ENCODE data around the gene ZNF155. TPM values are rescaled to one million over a fixed set of nuclear protein-coding genes. Genes with fewer than 3 reads are reported as not detected.

The ZNF155 gene
- total RNA-seq, 4 donors from 2014 or later = 2.0 to 7.1 (median 3.8) TPM

DNA sequence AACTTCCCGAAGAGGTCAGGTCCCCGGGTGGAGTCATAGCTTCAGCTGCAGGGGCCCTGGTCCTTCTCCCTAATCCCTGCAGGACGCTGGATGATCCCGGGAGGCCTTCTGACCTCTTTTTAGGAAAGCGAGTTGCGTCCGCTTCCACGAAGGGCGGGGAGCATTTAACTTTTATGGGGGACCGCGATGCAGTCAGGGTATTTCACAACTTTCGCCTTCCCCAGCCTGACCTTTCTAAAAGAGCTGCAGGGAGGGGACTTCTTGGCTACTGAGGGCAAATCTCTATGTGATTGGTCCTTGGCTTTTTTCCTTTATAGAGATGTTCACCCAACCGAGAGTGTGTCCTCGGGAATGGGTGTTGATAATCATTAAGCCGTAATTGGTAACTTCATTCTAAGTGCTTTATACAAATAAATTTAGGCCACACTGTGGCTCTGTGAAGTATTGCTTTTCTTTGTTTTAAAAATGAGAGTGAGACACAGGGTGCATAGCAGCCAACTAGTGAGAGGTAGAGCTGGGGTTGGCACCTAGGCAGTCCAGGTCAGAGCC, 19.5 kb downstream of the ZNF155 start:
- Histone ChIP-seq H3K9me3 (peaks cover 0 to 37% (median 11%) of the 10 kb centered on the region in 3 donors), H3K27ac (peak overlapping the region; percentile 80 to 84 (median 82)), H3K4me1 (peaks cover 0 to 20% (median 5%) of the 10 kb centered on the region in 3 donors), H3K27me3 (no peaks in the 10 kb centered on the region), H3K4me3 (peak overlapping the region; percentile 64 to 90 (median 83)), H3K36me3 (peaks cover 4 to 29% (median 9%) of the 10 kb centered on the region in 3 donors)
- DNase-seq = no peak
- WGBS, 2 donors = 2 to 3% methylated on average over 13 to 14 of the region's 15 CpGs
- intact Hi-C loops (cut with DNase I) = no loop called here
- TF ChIP-seq, protein P1, sequence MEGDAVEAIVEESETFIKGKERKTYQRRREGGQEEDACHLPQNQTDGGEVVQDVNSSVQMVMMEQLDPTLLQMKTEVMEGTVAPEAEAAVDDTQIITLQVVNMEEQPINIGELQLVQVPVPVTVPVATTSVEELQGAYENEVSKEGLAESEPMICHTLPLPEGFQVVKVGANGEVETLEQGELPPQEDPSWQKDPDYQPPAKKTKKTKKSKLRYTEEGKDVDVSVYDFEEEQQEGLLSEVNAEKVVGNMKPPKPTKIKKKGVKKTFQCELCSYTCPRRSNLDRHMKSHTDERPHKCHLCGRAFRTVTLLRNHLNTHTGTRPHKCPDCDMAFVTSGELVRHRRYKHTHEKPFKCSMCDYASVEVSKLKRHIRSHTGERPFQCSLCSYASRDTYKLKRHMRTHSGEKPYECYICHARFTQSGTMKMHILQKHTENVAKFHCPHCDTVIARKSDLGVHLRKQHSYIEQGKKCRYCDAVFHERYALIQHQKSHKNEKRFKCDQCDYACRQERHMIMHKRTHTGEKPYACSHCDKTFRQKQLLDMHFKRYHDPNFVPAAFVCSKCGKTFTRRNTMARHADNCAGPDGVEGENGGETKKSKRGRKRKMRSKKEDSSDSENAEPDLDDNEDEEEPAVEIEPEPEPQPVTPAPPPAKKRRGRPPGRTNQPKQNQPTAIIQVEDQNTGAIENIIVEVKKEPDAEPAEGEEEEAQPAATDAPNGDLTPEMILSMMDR (IDR thresholded peaks at IDR 0.05) = peak in 2 of 6 experiments; percentile 15 to 18
- no peak for TF ChIP-seq POLR2A (IDR thresholded peaks at IDR 0.05)

DNA sequence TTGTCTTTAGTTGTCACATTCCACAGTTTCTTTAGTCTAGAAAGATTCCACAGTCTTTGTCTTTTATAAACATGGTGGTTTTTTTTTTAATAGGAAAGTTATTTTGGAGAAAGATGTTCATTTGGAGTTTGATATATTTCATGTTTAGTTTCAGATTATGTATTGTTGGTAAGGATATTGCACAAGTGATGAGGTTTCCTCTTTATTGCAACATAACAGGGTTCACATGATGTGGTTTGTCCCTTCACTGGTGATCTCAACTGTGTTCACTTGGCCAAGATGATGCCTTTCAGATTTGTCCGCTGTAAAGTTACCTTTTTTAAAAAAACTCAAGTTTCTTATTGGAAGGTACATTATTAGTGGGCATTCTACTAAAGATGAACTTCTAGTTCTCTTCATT, 22.0 kb downstream of the ZNF155 start:
- Histone ChIP-seq H3K27me3 (no peaks in the 10 kb centered on the region), H3K9me3 (peaks cover 0 to 61% (median 32%) of the 10 kb centered on the region in 3 donors), H3K4me3 (no peak overlapping the region), H3K27ac (no peak overlapping the region), H3K36me3 (peaks cover 23 to 53% (median 33%) of the 10 kb centered on the region in 3 donors), H3K4me1 (peaks cover 0 to 20% (median 5%) of the 10 kb centered on the region in 3 donors)
- no peak for DNase-seq
- intact Hi-C loops (cut with DNase I) = no loop called here
- WGBS, 2 donors = 82 to 92% methylated on average over 1 of the region's 1 CpG
- no peak for TF ChIP-seq POLR2A (IDR thresholded peaks at IDR 0.05)
- TF ChIP-seq, protein P1 (IDR thresholded peaks at IDR 0.05) = no peak

DNA sequence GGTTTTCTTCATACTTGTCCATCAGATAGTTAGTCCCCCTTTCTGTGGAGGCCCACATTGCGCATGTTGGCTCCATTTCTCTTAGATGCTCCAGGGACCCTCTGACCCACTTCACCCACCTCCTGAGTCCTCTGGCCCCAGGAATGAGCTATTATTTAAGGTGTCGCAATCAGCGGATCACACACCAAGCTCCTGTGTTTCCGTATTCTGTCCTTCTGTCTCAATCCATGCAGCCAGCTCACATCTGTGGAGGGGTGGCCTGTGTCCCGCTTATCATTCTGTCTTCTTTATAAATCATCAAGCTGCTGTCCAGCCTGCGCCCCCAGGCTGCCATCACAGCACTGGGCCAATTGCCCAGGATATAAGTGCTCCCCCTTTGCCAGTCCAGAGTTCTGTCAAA, 23.5 kb downstream of the ZNF155 start:
- Histone ChIP-seq H3K27me3 (no peaks in the 10 kb centered on the region), H3K27ac (no peak overlapping the region), H3K9me3 (peaks cover 0 to 76% (median 46%) of the 10 kb centered on the region in 3 donors), H3K4me3 (no peak overlapping the region), H3K36me3 (peaks cover 28 to 68% (median 35%) of the 10 kb centered on the region in 3 donors), H3K4me1 (peaks cover 0 to 14% (median 0%) of the 10 kb centered on the region in 3 donors)
- no peak for TF ChIP-seq POLR2A (IDR thresholded peaks at IDR 0.05)
- no peak for DNase-seq
- intact Hi-C loops (cut with DNase I) = no loop called here
- WGBS, 2 donors = 94 to 96% methylated on average over 6 of the region's 6 CpGs

DNA sequence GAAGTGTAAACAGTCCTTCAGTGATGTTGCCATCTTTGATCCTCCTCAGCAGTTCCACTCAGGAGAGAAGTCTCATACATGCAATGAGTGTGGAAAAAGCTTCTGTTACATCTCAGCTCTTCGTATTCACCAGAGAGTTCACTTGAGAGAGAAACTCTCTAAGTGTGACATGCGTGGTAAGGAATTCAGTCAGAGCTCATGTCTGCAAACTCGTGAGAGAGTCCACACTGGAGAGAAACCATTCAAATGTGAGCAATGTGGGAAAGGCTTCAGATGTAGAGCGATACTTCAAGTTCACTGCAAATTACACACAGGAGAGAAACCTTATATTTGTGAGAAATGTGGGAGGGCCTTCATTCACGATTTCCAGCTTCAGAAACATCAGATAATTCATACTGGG, 26.5 kb downstream of the ZNF155 start:
- no peak for TF ChIP-seq POLR2A (IDR thresholded peaks at IDR 0.05)
- TF ChIP-seq, protein P1 (IDR thresholded peaks at IDR 0.05) = no peak
- H3K27me3 ChIP-seq = no peaks in the 10 kb centered on the region
- no peak overlapping the region for H3K27ac ChIP-seq
- H3K4me1 ChIP-seq = no peaks in the 10 kb centered on the region
- H3K9me3 ChIP-seq = peaks cover 0 to 97% (median 66%) of the 10 kb centered on the region in 3 donors
- intact Hi-C loops (cut with DNase I) = no loop called here
- DNase-seq = no peak
- peak overlapping the region in 1 of 4 donors; percentile 35 for H3K4me3 ChIP-seq
- peaks cover 28 to 72% (median 35%) of the 10 kb centered on the region in 3 donors for H3K36me3 ChIP-seq
- WGBS, 2 donors = 92 to 96% methylated on average over 5 of the region's 5 CpGs

DNA sequence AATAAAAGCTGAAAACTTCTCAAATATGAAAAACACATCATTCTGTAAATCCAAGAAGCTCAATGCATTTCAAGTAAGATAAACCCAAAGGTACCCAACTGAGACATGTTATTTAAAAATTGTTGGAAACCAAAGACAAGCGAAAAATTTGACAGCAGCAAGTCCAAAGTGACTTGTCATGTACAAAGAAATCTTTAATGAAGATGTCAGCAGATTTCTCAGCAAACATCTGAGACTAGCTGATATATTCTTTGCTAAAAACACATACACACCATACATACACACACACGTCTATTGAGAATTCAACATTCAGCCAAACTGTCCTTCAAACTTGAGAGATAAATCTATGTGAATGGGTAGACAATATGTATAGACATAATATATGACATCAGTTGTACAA, 35.5 kb downstream of the ZNF155 start:
- intact Hi-C loops (cut with DNase I) = no loop called here
- no peak for DNase-seq
- TF ChIP-seq, protein P1 (IDR thresholded peaks at IDR 0.05) = no peak
- TF ChIP-seq POLR2A (IDR thresholded peaks at IDR 0.05) = no peak
- 31 to 36% methylated on average over 2 of the region's 2 CpGs for WGBS, 2 donors
- H3K27me3 ChIP-seq = no peaks in the 10 kb centered on the region
- H3K36me3 ChIP-seq = no peaks in the 10 kb centered on the region
- H3K9me3 ChIP-seq = peaks cover 0 to 27% (median 2%) of the 10 kb centered on the region in 3 donors
- H3K27ac ChIP-seq = no peak overlapping the region
- H3K4me1 ChIP-seq = no peaks in the 10 kb centered on the region
- no peak overlapping the region for H3K4me3 ChIP-seq

Measured in esophagus squamous epithelium (tissue), 5 donors.